NCI-H2081 treated with DMSO at 0.1 percent for 48 hours (cell line): ENCODE data around the gene ABCF1.

Source experiments
- DNase-seq: peaks from one replicate; lab custom pipeline; 2025; lab: John Stamatoyannopoulos, UW

The ABCF1 gene

DNA sequence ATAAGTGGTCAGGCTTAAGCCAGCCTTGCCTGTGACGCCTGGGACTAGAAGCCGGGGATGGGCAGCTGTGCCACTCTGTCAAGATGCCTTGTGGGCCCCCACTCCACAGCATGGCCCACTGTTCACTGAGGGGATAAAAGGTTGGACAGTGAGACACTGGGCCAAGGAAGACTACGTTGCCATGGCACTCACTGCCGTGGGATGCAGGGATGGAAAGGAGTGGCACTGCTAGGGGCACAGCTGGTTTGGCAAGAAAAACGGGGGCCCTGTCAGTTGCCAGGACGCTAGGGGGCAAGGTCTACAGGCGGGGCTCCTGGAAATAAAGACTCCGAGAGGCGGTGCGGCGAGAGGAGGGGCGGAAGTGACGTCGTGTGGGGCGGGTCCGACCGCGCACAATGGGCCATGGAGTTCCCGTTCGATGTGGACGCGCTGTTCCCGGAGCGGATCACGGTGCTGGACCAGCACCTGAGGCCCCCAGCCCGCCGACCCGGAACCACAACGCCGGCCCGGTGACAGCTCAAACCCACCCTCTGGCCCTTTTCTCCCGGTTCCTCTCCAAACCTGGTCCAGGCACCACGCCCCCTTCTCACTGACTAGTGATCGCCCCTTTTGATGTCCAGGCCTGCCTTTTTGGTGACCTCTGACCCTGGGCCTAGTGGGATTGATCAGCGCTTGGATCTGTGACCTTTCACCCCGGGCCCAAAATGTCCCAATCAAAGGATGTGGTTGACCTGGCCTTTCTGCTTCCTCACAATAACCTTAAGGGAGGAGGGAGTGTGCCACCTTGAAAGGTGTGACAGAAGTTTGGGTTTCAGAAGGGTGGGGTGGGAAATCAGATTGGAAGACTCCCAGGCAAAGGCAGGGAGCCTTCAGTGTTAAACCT is 55.5 kb downstream of the ABCF1 start, which contains the start of gene ATAT1:
Gene ATAT1 (plus strand): TSS at position 391 of the 883 bp plus-strand sequence.
- DNase-seq, result no peak

DNA sequence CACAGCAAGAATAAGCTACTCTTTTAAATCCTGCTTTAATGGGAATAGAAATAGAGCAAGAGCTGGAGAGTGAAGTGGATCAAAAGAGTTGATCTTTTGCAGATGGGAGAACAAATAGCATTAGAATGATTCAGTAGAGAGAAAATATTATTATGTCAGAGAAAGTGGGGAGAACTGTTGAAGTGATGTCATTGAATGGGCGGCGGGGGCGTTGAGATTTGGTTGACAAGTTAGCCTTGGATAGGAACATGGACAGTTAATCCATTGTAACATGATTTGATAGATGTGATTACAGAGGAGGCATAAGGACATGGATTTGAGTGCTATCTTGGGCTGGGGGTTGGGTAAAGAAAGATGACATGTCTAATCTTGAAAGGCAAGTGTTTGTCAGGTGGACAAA is 64.6 kb downstream of the ABCF1 start:
- DNase-seq, result no peak

DNA sequence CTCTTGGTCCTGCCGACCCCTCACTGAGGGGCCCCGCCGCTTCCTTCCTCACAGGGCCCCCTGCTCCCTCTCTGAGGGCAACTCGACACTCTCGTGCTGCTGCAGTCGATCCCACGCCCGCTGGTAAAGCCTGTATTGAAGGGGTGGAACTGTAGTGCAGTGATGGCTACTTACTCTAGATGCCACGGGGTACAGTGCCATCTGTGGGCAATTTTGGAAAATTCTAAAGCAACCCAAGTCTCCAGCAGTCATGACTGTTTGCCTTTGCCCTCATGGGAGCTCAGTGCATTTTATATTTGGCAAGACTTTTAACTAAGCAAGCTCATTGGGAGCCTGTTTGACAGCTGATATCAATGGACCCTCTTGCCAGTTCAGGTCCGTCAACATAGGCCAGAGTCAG is 69.2 kb downstream of the ABCF1 start:
- DNase-seq, result no peak

DNA sequence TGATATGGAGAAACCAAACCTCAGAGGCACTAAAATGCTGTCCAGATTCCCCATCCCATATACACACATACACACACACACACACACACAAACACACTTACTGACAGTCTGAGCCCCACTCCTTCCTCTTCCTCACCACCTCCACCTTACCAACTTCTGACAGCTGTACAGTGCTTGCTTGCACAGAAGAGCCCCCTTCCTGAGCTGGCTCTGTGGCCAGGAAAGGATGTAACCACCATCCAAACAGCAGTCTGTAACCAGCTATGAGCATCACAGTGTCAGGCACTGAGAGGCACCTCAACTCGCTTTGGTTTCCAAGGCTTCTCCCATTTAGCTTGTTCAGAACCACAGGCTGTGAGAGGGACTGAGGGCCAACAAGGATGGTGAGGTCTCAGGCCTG is 69.8 kb downstream of the ABCF1 start:
- no peak for DNase-seq
